Endothelial cell of hepatic sinusoid (primary cell): ENCODE data around the gene SEC61B.
"Not testable (repeated sequence)": the region's sequence is repeated elsewhere in the genome, so short reads cannot be mapped to it uniquely, and the experiment has no call there.

Source experiments
- in situ Hi-C: cut with HindIII; loops from 2 replicates; pipeline ENCODE4 v1.10.0; 2017; ENCODE audit warnings: low sequenced_read_pairs

SEC61B gene

DNA sequence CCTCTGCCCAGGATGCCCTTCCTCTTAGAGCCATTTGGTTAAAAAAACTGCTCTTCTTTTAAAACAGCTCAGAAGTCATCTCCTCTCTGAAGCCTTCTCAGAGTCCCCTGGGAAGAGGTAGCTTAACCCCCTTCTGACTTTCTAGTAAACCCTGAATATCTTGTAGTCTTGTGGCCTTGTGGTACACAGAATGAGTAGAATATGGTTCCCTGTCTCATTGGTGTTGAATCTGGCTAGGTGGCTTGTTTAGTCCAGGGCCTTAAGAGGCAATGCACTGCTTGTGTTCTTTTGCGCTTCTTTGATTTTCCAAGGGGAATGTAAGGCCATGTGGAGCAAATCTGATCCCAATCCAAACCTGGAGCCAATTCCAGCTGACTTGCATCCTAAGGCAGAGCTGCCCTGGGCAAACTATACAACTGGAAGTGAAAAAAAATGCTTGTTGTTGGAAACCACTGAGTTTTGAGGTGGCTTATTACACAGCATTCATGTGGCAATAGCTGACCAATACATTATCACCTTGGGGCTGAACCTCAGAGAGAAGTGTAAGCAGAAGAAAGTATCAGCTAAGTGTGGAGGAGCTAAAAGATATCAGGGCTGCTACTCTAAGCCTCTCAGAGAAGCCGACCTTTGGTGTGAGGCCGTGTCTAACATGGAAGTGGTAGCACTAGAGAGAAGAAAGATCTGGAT, 31.3 kb upstream of the SEC61B start:
- in situ Hi-C loops, result no loop called here

- in situ Hi-C loops, result no loop called here
Measured at GRCh38 chr9:99192786-99193465, 29.2 kb upstream of the SEC61B start.

GRCh38 chr9:99193466-99193821, 28.6 kb upstream of the SEC61B start:
- in situ Hi-C loops, result no loop called here

- in situ Hi-C loops, result not testable (repeated sequence)
Measured at GRCh38 chr9:99196484-99196883, 25.6 kb upstream of the SEC61B start.

GRCh38 chr9:99197124-99197630, 24.9 kb upstream of the SEC61B start:
- in situ Hi-C loops, result no loop called here

GRCh38 chr9:99197987-99198386, 24.1 kb upstream of the SEC61B start:
- in situ Hi-C loops, result no loop called here

- in situ Hi-C loops, result no loop called here
Measured at GRCh38 chr9:99199938-99200539, 22.0 kb upstream of the SEC61B start.

DNA sequence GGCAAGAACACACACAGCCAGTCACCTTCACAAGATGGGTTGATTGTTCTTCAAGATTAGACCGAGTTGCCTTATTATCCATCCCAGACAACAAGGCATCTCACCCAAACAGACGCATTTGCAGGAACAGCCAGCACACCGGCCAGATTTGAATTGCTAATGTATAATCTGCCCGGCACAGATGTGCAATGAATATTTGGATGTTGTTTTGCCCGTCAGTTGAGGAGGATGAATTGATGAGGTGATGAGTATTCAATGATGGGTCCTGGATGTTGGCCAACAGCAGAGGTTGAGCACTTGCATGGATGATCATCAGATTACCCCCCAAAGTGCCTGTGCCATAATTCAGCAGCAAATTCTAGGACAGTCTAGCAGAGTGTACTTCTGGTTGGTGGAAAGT, 20.5 kb upstream of the SEC61B start:
- in situ Hi-C loops, result no loop called here

DNA sequence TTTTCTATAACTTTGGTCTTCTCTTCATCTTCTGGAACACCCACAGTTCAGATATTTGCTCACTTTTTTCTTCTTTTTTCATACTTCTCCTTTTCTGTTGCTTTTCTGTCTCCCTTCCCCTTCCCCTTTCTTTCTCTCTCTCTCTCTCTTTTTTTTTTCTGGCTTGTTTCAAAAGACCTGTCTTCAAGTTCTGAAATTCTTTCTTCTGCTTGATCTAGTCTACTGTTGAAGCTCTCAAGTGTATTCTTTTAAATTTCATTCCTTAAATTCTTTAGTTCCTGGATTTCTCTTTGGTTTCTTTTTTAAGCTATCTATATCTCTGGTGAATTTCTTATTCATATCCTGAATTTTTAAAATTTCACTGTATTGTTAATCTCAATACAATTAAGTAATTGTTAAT, 11.5 kb upstream of the SEC61B start:
- in situ Hi-C loops, result no loop called here

GRCh38 chr9:99211746-99212145, 10.3 kb upstream of the SEC61B start:
- in situ Hi-C loops, result no loop called here

DNA sequence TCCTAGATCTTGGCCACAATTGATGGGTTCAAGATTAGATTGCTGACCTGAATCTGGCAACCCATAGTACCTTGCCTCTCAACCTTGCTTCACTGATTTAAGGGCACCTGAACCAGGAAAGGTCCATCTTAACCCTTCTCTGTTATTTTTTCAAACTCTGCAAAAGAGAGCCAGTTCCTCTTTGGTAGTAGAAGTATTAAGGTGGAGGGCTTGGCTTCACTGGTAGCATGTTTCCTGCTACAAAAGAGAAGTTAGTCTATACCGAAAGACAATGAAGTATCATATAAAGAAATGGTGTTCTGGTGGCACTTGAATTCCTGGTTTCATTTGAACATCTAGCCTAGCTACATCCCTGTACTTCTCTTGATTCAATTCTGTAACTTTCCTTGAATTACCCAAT, 8.9 kb upstream of the SEC61B start:
- in situ Hi-C loops, result no loop called here

DNA sequence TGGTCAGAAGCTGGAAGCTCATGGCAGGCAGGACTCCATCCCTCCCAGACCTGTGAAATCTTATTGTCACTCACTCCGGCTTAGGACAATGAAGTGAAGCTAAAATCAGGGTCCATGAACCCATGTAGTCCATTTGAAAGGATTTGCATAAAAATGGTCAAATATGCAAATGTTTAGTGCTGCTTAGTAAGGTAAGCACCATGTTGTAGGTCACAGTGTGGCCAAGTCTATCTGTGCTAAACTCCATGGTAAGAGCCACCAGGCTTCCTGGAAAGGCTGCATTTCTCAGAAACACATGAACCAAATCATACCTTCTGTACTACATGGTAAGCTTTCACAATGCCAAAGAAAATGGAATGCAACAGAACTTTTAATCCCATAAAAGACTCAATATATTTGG, 6.0 kb upstream of the SEC61B start:
- in situ Hi-C loops, result no loop called here

DNA sequence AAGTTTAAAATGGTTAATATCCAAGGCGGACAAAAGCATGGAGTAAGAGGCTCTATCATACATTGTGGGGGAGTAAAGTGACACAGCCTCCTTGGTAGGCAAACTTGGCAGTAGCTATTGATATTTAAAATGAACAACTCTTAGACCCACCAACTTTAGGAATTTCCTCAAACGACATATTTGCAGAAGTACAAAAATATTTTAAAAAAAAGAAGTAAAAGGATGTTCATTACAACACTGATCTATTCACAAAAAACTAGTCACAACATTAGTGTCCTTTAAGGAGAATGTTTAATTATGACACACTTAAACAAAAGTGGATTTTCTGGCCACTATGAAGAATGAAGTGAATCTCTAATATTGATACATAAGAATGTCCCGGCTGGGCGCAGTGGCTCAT, 2.1 kb upstream of the SEC61B start:
- in situ Hi-C loops, result no loop called here

GRCh38 chr9:99221266-99221620, 839 bp upstream of the SEC61B start:
- in situ Hi-C loops, result no loop called here

GRCh38 chr9:99222416-99223270, 561 bp downstream of the SEC61B start:
- in situ Hi-C loops, result no loop called here

DNA sequence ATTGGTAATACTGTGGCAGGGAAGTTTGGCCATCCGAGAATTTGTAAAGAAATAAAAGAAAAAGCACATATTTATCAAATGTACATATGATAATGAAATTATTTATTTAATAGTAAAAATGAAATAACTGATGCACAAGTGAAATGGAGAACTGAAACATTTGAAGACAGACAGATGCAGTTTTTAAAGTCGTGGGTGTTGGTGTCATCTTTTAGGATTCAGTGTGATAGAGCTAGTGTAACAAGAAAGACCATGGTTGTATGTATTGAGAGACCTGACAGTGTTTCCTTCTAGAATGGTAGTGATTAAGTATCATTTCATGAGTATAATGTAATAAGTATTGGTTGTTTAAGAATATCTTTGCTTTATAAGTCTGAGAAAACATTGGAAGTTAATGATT, 2.4 kb downstream of the SEC61B start:
- in situ Hi-C loops, result no loop called here

GRCh38 chr9:99226054-99226453, 4.0 kb downstream of the SEC61B start:
- in situ Hi-C loops, result no loop called here

DNA sequence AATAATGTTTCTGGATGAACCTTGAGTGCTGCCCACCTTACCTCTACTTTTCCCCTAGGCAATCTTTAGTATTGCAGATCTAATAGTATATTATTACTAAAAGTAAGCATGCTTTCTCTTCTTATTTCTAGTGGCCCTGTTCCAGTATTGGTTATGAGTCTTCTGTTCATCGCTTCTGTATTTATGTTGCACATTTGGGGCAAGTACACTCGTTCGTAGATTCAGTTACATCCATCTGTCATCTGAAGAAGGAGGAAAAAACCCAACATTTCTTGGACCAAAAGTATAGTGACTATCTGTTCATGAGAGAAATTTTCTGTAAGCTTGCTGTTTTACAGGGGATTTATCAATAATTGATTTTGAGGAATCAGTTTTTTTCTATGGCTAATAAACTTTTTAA, 8.1 kb downstream of the SEC61B start:
- in situ Hi-C loops, result no loop called here

DNA sequence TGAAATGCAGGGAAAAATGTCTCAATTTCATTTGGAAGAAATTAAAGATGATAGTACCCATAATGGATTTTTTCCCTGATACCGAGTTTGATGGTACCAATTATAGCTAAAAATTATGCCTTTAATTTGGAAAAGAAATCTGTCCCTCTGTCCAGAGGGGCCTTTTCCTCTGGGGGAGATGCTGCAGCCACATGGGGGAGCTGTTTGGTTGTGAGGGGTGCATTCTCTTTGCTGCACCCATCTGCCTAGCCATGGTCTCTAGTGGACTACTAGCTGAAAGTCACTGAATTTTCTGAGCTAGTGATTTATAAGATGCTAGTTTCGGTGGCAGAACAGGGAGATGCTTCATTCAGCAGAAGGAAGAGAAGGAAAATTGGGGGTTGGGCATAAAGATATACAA, 9.6 kb downstream of the SEC61B start:
- in situ Hi-C loops, result no loop called here

- in situ Hi-C loops, result no loop called here
Measured at GRCh38 chr9:99234618-99235017, 12.5 kb downstream of the SEC61B start.

- in situ Hi-C loops, result no loop called here
Measured at GRCh38 chr9:99235069-99235468, 13.0 kb downstream of the SEC61B start.
